Measurements from ENCODE around the gene C17orf58.

Gene C17orf58

GRCh38 chr17:67950945-67951344 is 45.3 kb downstream of the C17orf58 start:
- DNase-seq (ENCODE audit: low spot score), result no peak

GRCh38 chr17:67947325-67947813 is 48.9 kb downstream of the C17orf58 start:
- DNase-seq (ENCODE audit: low spot score), result no peak

- no peak for DNase-seq (ENCODE audit: low spot score)
Measured at GRCh38 chr17:67946513-67946912, 49.8 kb downstream of the C17orf58 start.

- no peak for DNase-seq (ENCODE audit: low spot score)
Measured at GRCh38 chr17:67944035-67944434, 52.2 kb downstream of the C17orf58 start.

GRCh38 chr17:67942810-67943209 is 53.5 kb downstream of the C17orf58 start:
- no peak for DNase-seq (ENCODE audit: low spot score)
